GM10266 (cell line): ENCODE results near the gene MACROD2.

Experiments used
- DNase-seq: peaks from one replicate; pipeline ENCODE4 v3.0.0; 2012; ENCODE audit errors: extremely low spot score
- CTCF ChIP-seq: IDR thresholded peaks from 2 replicates; pipeline ENCODE4 v1.5.1; 2012; ENCODE audit warnings: mild to moderate bottlenecking, low read depth; ENCODE audit not compliant: control insufficient read depth, insufficient read depth; ENCODE audit errors: missing control alignments

The MACROD2 gene

GRCh38 chr20:14951707-14952418 lies 956.5 kb downstream of the MACROD2 start:
- DNase-seq, result no peak
- no peak for TF ChIP-seq CTCF

- no peak for DNase-seq
- no peak for TF ChIP-seq CTCF
Observed at GRCh38 chr20:14953736-14954135, 958.4 kb downstream of the MACROD2 start.

DNA sequence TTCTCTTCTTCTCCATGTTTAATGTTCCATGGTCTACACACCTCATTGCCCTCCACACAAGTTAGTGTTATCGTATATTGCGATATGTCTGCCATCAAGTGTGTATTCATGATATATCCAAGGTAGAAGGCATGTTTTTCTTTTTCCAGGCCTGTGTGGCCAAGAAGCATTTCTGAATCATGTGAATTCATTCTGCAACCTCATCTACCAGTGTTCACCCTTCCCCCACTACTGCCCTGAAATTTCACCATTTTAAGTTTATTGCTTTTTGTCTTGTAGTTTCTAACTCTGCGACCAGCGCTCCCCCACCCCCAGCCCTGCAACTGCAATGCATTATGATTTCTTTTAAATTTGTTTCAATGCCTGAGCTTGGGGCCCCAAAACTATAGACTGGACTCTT lies 960.1 kb downstream of the MACROD2 start:
- TF ChIP-seq CTCF, result no peak
- DNase-seq, result no peak

DNA sequence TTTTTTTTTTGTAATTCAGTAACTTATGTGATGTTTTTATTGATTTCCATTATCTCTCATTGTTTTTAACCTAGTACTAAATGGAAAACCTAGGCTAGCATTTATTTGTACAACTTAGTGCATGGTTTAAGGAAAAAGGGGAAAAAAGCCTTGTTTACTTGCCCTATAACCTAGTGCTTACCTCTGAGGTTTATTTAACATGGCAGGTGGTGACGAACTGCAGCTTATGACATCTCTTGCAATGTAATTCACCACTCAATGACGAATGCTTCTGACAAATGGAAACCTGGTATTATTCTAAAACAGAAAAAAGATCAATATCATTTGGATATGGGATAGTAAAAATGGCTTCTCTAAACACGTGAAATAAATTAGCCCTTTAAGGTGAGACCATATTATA lies 960.7 kb downstream of the MACROD2 start:
- no peak for DNase-seq
- no peak for TF ChIP-seq CTCF

- no peak for TF ChIP-seq CTCF
- DNase-seq, result no peak
Observed at GRCh38 chr20:14956538-14956937, 961.2 kb downstream of the MACROD2 start.

DNA sequence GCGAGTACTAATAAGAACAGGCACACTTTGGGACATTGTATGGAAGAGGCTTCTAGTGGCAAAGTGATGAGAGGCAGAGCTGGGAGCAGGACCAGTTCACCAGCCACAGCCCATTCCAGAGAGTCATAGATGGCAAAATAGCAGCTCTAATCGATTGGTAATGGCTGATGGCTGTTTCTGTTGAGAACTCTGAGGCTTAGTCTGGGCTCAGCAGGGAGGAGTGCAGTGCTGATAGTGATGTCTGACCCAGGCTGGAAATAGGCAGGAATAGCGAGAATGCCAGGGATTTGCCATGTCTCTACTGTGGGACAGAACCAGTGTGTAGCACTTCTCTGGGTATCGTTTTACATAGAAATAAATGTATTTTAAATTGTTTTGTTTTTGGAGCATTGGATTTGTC lies 962.1 kb downstream of the MACROD2 start:
- no peak for DNase-seq

More for the DNA sequence above, 962.1 kb downstream of the MACROD2 start:
- no peak for TF ChIP-seq CTCF
